Sigmoid colon (tissue), 3 donors: ENCODE measurements around the gene FRS3.

Experiments used
- POLR2A ChIP-seq, 2 donors: fragments of 450-650 bp; IDR thresholded peaks; one replicate each; pipeline ENCODE4 v1.6.1; 2016; ENCODE audit warnings: antibody characterized with exemption in 2 of 2, mild to moderate bottlenecking in 2 of 2, moderate library complexity in 2 of 2
- TF ChIP-seq, protein P1 (sequence below), 4 experiments: fragments of 450-650 bp in 3 of 4; fragments of 200-600 bp in 1 of 4; IDR thresholded peaks; one replicate each; pipeline ENCODE4 v1.5.1; 2016 to 2019; ENCODE audit warnings: antibody characterized with exemption in 4 of 4, mild to moderate bottlenecking in 3 of 4, moderate library complexity in 2 of 4

DNA sequence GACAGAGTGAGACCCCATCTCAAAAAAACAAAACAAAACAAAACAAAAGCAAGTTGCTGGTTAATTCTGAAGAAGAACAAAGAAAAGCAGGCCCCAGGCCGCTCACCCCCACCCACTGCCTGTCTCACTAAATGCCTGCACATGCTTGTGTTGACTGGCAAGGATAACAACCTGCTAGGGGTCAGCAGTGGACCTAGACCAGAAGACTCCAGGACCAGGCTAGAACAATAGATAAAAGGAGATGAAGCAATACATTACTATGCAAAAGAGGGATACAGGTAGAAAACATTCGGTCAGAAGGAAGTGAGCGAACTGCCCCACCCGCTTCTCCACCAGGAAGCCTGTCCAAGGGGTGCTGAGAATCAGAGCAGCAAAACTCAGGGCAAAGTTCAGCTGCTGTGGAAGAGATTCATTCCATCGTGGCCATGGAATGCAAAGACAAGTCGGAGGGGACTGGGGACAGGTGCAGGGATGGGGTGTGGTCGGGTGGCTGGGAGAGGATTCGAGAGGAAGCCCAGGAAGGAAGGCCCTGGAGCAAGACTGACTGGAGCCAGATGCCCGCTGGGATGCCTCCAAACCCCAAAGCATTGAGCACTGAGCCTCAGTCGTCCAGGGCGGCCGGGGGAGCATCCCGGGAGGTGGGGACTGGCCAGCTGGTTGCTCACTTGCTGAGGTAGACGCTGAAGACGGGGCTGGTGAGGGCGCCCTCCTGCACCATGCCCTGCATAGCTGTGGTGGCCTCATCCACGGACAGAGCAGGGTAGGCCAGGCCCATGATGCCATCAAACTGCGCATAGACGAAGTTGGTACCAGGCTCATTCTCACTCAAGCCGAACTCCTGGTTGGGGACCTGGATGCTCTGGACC lies 37.8 kb downstream of the FRS3 start:
- TF ChIP-seq, protein P1, sequence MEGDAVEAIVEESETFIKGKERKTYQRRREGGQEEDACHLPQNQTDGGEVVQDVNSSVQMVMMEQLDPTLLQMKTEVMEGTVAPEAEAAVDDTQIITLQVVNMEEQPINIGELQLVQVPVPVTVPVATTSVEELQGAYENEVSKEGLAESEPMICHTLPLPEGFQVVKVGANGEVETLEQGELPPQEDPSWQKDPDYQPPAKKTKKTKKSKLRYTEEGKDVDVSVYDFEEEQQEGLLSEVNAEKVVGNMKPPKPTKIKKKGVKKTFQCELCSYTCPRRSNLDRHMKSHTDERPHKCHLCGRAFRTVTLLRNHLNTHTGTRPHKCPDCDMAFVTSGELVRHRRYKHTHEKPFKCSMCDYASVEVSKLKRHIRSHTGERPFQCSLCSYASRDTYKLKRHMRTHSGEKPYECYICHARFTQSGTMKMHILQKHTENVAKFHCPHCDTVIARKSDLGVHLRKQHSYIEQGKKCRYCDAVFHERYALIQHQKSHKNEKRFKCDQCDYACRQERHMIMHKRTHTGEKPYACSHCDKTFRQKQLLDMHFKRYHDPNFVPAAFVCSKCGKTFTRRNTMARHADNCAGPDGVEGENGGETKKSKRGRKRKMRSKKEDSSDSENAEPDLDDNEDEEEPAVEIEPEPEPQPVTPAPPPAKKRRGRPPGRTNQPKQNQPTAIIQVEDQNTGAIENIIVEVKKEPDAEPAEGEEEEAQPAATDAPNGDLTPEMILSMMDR (IDR thresholded peaks at IDR 0.05), result no peak
- no peak for TF ChIP-seq POLR2A (IDR thresholded peaks at IDR 0.05)
